PC-3 (cell line): Measurements from ENCODE around the gene ASF1A. TPM values are rescaled to one million over a fixed set of nuclear protein-coding genes. Genes with fewer than 3 reads are reported as not detected.

Experiments
- ATAC-seq: fragments of 200-7000 bp; cut with Tn5 transposase; 2 replicates; pipeline ENCODE4 v1.9.1; 2020; ENCODE audit warnings: mild to moderate bottlenecking, moderate library complexity
- BruUV-seq: library from RNA; stranded (reverse); fragments of 400-500 nt; replicated peaks from 2 replicates; lab custom pipeline; 2021; lab: Mats Ljungman, UMichigan
- CTCF ChIA-PET: fragments of 300-600 bp; sonication (Branson Sonifier 250); formaldehyde crosslinking; loops from one replicate; lab custom pipeline; 2022; ENCODE audit warnings: antibody characterized with exemption; lab: Charles Lee
- POLR2A ChIA-PET: fragments of 300-600 bp; sonication (Branson Sonifier 250); formaldehyde crosslinking; loops from one replicate; lab custom pipeline; 2022; ENCODE audit warnings: antibody characterized with exemption; ENCODE audit not compliant: unreplicated experiment; lab: Charles Lee
- DNase-seq: peaks from one replicate; pipeline ENCODE4 v3.0.0-alpha.2; 2015
- H2AFZ ChIP-seq: fragments of 300-600 bp; sonication (generic); 2 replicates; pipeline ENCODE4 v1.6.0; 2016; ENCODE audit warnings: antibody characterized with exemption, low read length
- H3F3A ChIP-seq: fragments of 300-600 bp; sonication (generic); one replicate; pipeline ENCODE4 v1.6.0; 2017; ENCODE audit warnings: antibody characterized with exemption, low read length, control low read depth, mild to moderate bottlenecking; ENCODE audit not compliant: unreplicated experiment
- H3K27ac ChIP-seq: fragments of 300-600 bp; sonication (generic); 2 replicates; pipeline ENCODE4 v1.5.1; 2016; ENCODE audit warnings: mild to moderate bottlenecking, low read length
- H3K27me3 ChIP-seq: fragments of 300-600 bp; sonication (generic); 2 replicates; pipeline ENCODE4 v1.6.1; 2016; ENCODE audit warnings: low read length, mixed read lengths
- H3K36me3 ChIP-seq: fragments of 300-600 bp; sonication (generic); 2 replicates; pipeline ENCODE4 v1.6.1; 2016; ENCODE audit warnings: low read depth, mixed run types, low read length, mixed read lengths
- H3K4me1 ChIP-seq: fragments of 300-600 bp; sonication (generic); 2 replicates; pipeline ENCODE4 v1.5.1; 2016; ENCODE audit warnings: low read length; ENCODE audit not compliant: insufficient read depth
- H3K4me2 ChIP-seq: fragments of 300-600 bp; sonication (generic); 2 replicates; pipeline ENCODE4 v1.6.0; 2016; ENCODE audit warnings: low read length
- H3K4me3 ChIP-seq: fragments of 300-600 bp; sonication (generic); 2 replicates; pipeline ENCODE4 v1.5.1; 2016; ENCODE audit warnings: mild to moderate bottlenecking, low read length, mixed read lengths
- H3K79me2 ChIP-seq: fragments of 300-600 bp; sonication (generic); 2 replicates; pipeline ENCODE4 v1.6.1; 2017; ENCODE audit warnings: low read length, mixed read lengths
- H3K9ac ChIP-seq: fragments of 300-600 bp; sonication (generic); 2 replicates; pipeline ENCODE4 v1.6.0; 2016; ENCODE audit warnings: mild to moderate bottlenecking, low read length
- H3K9me2 ChIP-seq: fragments of 300-600 bp; sonication (generic); replicated peaks from 2 replicates; pipeline ENCODE4 v1.6.1; 2016; ENCODE audit warnings: mixed run types, low read length, mixed read lengths
- H3K9me3 ChIP-seq: fragments of 300-600 bp; sonication (generic); 2 replicates; pipeline ENCODE4 v1.6.1; 2016; ENCODE audit warnings: low read length, mixed read lengths
- H4K20me1 ChIP-seq: fragments of 300-600 bp; sonication (generic); 2 replicates; pipeline ENCODE4 v1.6.1; 2016; ENCODE audit warnings: low read length, mixed read lengths
- EZH2 ChIP-seq: fragments of 300-600 bp; sonication (generic); IDR thresholded peaks from one replicate; pipeline ENCODE4 v1.6.1; 2017; ENCODE audit warnings: antibody characterized with exemption, mild to moderate bottlenecking, low read length; ENCODE audit not compliant: unreplicated experiment
- EZH2phosphoT487 ChIP-seq: fragments of 300-600 bp; sonication (generic); IDR thresholded peaks from 2 replicates; pipeline ENCODE4 v1.6.1; 2018; ENCODE audit warnings: mild to moderate bottlenecking, antibody characterized with exemption, low read length, borderline replicate concordance
- intact Hi-C: fragments of 100-400 bp; cut with micrococcal nuclease; formaldehyde crosslinking; loops from 2 replicates; pipeline ENCODE4 v1.9.0; 2023
- total RNA-seq: library from RNA; depleted of rRNA; stranded (reverse); fragments of >200 nt; gene quantifications from 2 replicates; pipeline ENCODE4 v1.2.3, GENCODE V29; 2014
- TF ChIP-seq, protein P1 (sequence below): fragments of 300-600 bp; sonication (generic); conservative IDR thresholded peaks from 2 replicates; pipeline ENCODE4 v1.5.1; 2017; ENCODE audit warnings: antibody characterized with exemption, low read depth, mild to moderate bottlenecking, low read length

ASF1A gene
- total RNA-seq, 1 experiment from 2014 or later: 25.0 TPM

DNA sequence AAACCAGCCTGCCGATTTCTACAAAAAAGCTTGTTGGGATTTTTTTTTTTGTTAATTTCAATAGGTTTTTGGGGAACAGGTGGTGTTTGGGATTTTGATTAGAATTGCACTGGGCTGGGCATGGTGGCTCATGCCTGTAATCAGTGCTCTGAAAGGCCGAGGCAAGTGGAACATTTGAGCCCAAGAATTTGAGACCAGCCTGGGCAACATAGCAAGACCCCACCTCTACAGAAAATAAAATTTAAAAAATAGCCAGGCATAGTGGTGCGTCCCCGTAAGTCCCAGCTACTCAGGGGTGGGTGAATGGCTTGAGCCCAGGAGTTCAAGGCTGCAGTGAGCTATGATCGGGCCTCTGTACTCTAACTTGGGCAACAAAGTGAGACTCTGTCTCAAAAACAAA is 40.5 kb upstream of the ASF1A start:
- TF ChIP-seq EZH2phosphoT487 (no peak), EZH2 (no peak)
- TF ChIP-seq, protein P1, sequence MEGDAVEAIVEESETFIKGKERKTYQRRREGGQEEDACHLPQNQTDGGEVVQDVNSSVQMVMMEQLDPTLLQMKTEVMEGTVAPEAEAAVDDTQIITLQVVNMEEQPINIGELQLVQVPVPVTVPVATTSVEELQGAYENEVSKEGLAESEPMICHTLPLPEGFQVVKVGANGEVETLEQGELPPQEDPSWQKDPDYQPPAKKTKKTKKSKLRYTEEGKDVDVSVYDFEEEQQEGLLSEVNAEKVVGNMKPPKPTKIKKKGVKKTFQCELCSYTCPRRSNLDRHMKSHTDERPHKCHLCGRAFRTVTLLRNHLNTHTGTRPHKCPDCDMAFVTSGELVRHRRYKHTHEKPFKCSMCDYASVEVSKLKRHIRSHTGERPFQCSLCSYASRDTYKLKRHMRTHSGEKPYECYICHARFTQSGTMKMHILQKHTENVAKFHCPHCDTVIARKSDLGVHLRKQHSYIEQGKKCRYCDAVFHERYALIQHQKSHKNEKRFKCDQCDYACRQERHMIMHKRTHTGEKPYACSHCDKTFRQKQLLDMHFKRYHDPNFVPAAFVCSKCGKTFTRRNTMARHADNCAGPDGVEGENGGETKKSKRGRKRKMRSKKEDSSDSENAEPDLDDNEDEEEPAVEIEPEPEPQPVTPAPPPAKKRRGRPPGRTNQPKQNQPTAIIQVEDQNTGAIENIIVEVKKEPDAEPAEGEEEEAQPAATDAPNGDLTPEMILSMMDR: no peak
- no peak overlapping the region for H3K4me2 ChIP-seq
- H2AFZ ChIP-seq: no peak overlapping the region
- H3K36me3 ChIP-seq: no peaks in the 10 kb centered on the region
- BruUV-seq: no TSS peak
- ChIA-PET CTCF (no interaction called here), POLR2A (no interaction called here)
- H3K9ac ChIP-seq: no peak overlapping the region
- no peaks in the 10 kb centered on the region for H3K79me2 ChIP-seq
- no peaks in the 10 kb centered on the region for H4K20me1 ChIP-seq
- no peaks in the 10 kb centered on the region for H3K9me3 ChIP-seq
- no peak for DNase-seq
- H3K27ac ChIP-seq: no peak overlapping the region
- intact Hi-C loops: no loop called here
- H3K27me3 ChIP-seq: no peaks in the 10 kb centered on the region
- no peak for ATAC-seq
- no peaks in the 10 kb centered on the region for H3F3A ChIP-seq
- H3K4me1 ChIP-seq: no peaks in the 10 kb centered on the region
- H3K4me3 ChIP-seq: no peak overlapping the region
- no peaks in the 10 kb centered on the region for H3K9me2 ChIP-seq

DNA sequence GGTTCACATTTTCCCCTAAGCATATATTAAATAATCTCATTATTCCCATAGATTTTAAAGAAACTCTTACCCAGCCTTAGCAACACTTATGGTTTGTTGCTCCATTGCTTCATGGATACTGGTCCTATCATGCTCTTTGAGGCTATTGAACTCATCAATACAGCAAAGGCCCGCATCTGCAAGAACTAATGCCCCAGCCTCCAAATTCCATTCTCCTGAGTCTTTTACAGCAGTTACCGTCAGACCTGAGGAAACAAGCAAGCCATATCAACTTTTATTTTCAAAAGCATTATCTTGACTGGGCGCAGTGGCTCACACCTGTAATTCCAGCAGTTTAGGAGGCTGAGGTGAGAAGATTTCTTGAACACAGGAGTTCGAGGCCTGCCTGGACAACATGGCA is 37.7 kb upstream of the ASF1A start:
- Histone ChIP-seq H3K9me3 (no peaks in the 10 kb centered on the region), H3K4me3 (no peak overlapping the region), H3K27ac (no peak overlapping the region), H3K79me2 (no peaks in the 10 kb centered on the region), H3K9ac (no peak overlapping the region), H3K4me2 (no peak overlapping the region), H3K4me1 (no peaks in the 10 kb centered on the region), H3K27me3 (no peaks in the 10 kb centered on the region), H3K9me2 (no peaks in the 10 kb centered on the region), H4K20me1 (no peaks in the 10 kb centered on the region), H2AFZ (no peak overlapping the region), H3K36me3 (no peaks in the 10 kb centered on the region), H3F3A (no peaks in the 10 kb centered on the region)
- BruUV-seq: no TSS peak
- DNase-seq (no peak), ATAC-seq (no peak)
- TF ChIP-seq EZH2 (no peak), EZH2phosphoT487 (no peak)
- TF ChIP-seq, protein P1: no peak
- ChIA-PET POLR2A (no interaction called here), CTCF (no interaction called here)
- intact Hi-C loops: no loop called here

DNA sequence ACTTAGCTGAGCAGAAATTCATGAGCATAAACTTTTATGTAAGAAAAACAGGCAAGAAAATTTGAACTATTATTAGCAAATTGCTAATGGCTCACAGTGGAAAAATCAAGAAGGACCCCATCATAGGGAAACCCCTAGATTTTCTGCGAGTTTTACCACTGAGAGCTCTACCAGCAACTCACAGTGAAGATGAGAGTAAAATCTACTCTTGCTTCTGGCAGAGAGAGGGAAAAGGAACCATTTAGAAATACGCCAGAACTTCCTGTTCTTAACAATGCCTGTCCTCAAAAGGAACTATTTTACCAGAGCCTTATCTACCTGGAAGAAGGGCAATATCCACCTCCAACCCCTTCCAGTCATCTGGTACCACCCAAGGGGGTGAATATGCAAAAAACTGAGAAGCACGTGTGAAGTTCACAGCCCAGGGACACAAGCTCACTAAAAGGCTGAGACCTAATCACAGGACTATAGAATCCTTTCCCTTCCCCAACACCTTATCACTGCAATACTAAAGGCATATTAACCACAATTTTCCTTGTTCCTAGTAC is 34.4 kb upstream of the ASF1A start:
- H3K79me2 ChIP-seq: no peaks in the 10 kb centered on the region
- no peak overlapping the region for H3K9ac ChIP-seq
- H3K4me3 ChIP-seq: no peak overlapping the region
- H3K4me2 ChIP-seq: no peak overlapping the region
- no peak overlapping the region for H3K27ac ChIP-seq
- no peaks in the 10 kb centered on the region for H3K4me1 ChIP-seq
- POLR2A ChIA-PET: interaction anchor here (0.5 to 0.7 kb wide), 2 partner anchors 12 to 40 kb away, joined by 4 read pairs; no protein-coding TSS in a partner anchor
- no TSS peak for BruUV-seq
- H4K20me1 ChIP-seq: no peaks in the 10 kb centered on the region
- no peaks in the 10 kb centered on the region for H3K27me3 ChIP-seq
- TF ChIP-seq, protein P1: no peak
- TF ChIP-seq EZH2phosphoT487: no peak
- TF ChIP-seq EZH2: no peak
- no peaks in the 10 kb centered on the region for H3K36me3 ChIP-seq
- no peak for ATAC-seq
- no peaks in the 10 kb centered on the region for H3F3A ChIP-seq
- no peak overlapping the region for H2AFZ ChIP-seq
- intact Hi-C loops: no loop called here
- H3K9me2 ChIP-seq: no peaks in the 10 kb centered on the region
- no peaks in the 10 kb centered on the region for H3K9me3 ChIP-seq
- CTCF ChIA-PET: no interaction called here
- DNase-seq: no peak
